Natural killer cell (primary cell): ENCODE measurements around the gene CHRD. TPM values are rescaled to one million over a fixed set of nuclear protein-coding genes. Genes with fewer than 3 reads are reported as not detected.

Source experiments
- ATAC-seq, 3 donors: fragments of 150-1000 bp in 2 of 3; fragments of 200-7000 bp in 1 of 3; cut with Tn5 transposase; 1 replicate in 1 of 3; 2 replicates in 2 of 3; pipeline ENCODE4 v1.10.0; 2021; ENCODE audit warnings: mild to moderate bottlenecking in 2 of 3, moderate library complexity in 2 of 3
- DNase-seq, 2 donors: peaks; one replicate each; pipeline versions ENCODE4 v3.0.0 to v3.0.0-alpha.2; 2013 to 2021; ENCODE audit warnings: mixed read lengths in 1 of 2
- H3K27ac ChIP-seq: one replicate; pipeline ENCODE4 v1.5.1; 2013; ENCODE audit warnings: mild to moderate bottlenecking, low read length
- H3K27me3 ChIP-seq: one replicate; pipeline ENCODE4 v1.6.1; 2013; ENCODE audit warnings: low read length; ENCODE audit not compliant: control insufficient read depth, insufficient read depth
- H3K36me3 ChIP-seq: one replicate; pipeline ENCODE4 v1.6.1; 2013; ENCODE audit warnings: low read length; ENCODE audit not compliant: control insufficient read depth, insufficient read depth
- H3K4me1 ChIP-seq: one replicate; pipeline ENCODE4 v1.6.1; 2013; ENCODE audit warnings: low read length; ENCODE audit not compliant: control insufficient read depth, insufficient read depth
- H3K4me3 ChIP-seq: one replicate; pipeline ENCODE4 v1.5.1; 2013; ENCODE audit warnings: low read length
- H3K9me3 ChIP-seq: one replicate; pipeline ENCODE4 v1.6.1; 2013; ENCODE audit warnings: low read length; ENCODE audit not compliant: control insufficient read depth, insufficient read depth
- H3K27ac Mint-ChIP-seq, 2 donors: one replicate each; pipeline ENCODE4 v1.8.0; 2022; ENCODE audit warnings: mild to moderate bottlenecking in 2 of 2, mixed read lengths in 2 of 2, moderate library complexity in 1 of 2
- H3K27me3 Mint-ChIP-seq, 2 donors: one replicate each; pipeline ENCODE4 v1.8.0; 2022; ENCODE audit warnings: low read depth in 2 of 2, mixed read lengths in 2 of 2
- H3K36me3 Mint-ChIP-seq: one replicate; pipeline ENCODE4 v1.8.0; 2022; ENCODE audit warnings: mixed read lengths
- H3K4me1 Mint-ChIP-seq, 2 donors: one replicate each; pipeline ENCODE4 v1.8.0; 2022; ENCODE audit warnings: mixed read lengths in 2 of 2
- H3K4me3 Mint-ChIP-seq: one replicate; pipeline ENCODE4 v1.8.0; 2022; ENCODE audit warnings: mild to moderate bottlenecking, moderate library complexity, mixed read lengths
- H3K9me3 Mint-ChIP-seq, 2 donors: one replicate each; pipeline ENCODE4 v1.8.0; 2022; ENCODE audit warnings: mixed read lengths in 2 of 2
- CTCF ChIP-seq: fragments of 200-600 bp; IDR thresholded peaks from one replicate; pipeline ENCODE4 v1.8.0; 2022; ENCODE audit warnings: antibody characterized with exemption
- WGBS: methylation state at CpG from one replicate; pipeline ENCODE4 v1.1.7; 2013; ENCODE audit warnings: missing lambda C conversion rate; ENCODE audit not compliant: insufficient coverage; 5-methylcytosine and 5-hydroxymethylcytosine counted together
- intact Hi-C: fragments of 100-400 bp; cut with micrococcal nuclease; formaldehyde crosslinking; loops from one replicate; pipeline ENCODE4 v1.14.2; 2022
- total RNA-seq, 4 donors: library from RNA; stranded (reverse); fragments of 120-200 nt in 1 of 4; gene quantifications; one replicate each; pipeline versions ENCODE4 v1.2.3 to v1.2.4, GENCODE V29; 2013 to 2022

Gene CHRD
- total RNA-seq, 3 donors from 2014 or later (not counting 1 experiment from before 2014, with no cell fraction given) = 0.78 TPM; not detected in 2

GRCh38 chr3:184405075-184406030 lies 25.5 kb downstream of the CHRD start:
- DNase-seq (no peak), ATAC-seq (no peak)
- no peak overlapping the region for H3K4me3 Mint-ChIP-seq
- Histone ChIP-seq H3K27me3 (no peaks in the 10 kb centered on the region), H3K4me1 (no peaks in the 10 kb centered on the region), H3K36me3 (no peaks in the 10 kb centered on the region), H3K27ac (no peak overlapping the region), H3K9me3 (no peaks in the 10 kb centered on the region), H3K4me3 (no peak overlapping the region)
- intact Hi-C loops = no loop called here
- H3K36me3 Mint-ChIP-seq = no peaks in the 10 kb centered on the region
- peaks cover 6 to 12% of the 10 kb centered on the region in 2 donors for H3K27me3 Mint-ChIP-seq
- TF ChIP-seq CTCF = no peak
- no peak overlapping the region for H3K27ac Mint-ChIP-seq
- H3K4me1 Mint-ChIP-seq = no peaks in the 10 kb centered on the region
- WGBS = 75% methylated on average over 18 of the region's 20 CpGs
- no peaks in the 10 kb centered on the region for H3K9me3 Mint-ChIP-seq

DNA sequence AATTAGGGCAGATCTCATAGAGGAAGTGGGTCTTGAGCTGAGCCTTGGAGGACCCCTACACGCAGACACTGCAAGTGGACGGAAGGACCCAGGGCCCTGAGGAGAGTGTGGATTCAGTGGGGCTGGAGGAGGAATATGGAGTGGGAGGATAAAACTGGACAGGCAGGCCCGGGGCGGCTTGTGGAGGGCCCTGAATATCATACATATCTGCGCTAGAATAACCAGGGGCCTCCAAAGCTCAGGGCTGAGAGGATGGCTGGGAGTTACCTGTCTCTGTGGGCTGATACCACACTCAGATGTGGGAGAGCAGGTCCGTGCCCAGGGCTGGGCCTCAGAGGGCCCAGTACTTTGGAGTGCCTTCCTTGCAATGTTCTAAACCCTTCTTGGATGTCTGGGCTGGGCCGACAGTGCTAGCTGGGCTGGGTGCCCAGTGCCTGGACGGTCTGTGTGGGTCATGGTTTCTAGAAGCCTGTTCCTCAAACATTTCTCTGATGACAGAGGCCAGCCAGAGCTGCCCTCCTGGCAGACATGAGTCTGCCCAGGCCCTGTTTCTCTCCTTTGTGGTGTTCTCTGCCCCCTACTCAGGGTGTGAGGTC lies 29.6 kb downstream of the CHRD start:
- Histone ChIP-seq H3K4me1 (no peaks in the 10 kb centered on the region), H3K27me3 (no peaks in the 10 kb centered on the region), H3K9me3 (no peaks in the 10 kb centered on the region), H3K27ac (no peak overlapping the region), H3K4me3 (no peak overlapping the region), H3K36me3 (no peaks in the 10 kb centered on the region)
- Mint-ChIP-seq H3K36me3 (no peaks in the 10 kb centered on the region), H3K4me1 (no peaks in the 10 kb centered on the region), H3K27me3 (peaks cover 0 to 14% of the 10 kb centered on the region in 2 donors), H3K9me3 (no peaks in the 10 kb centered on the region), H3K27ac (no peak overlapping the region), H3K4me3 (no peak overlapping the region)
- TF ChIP-seq CTCF = no peak
- intact Hi-C loops = no loop called here
- 89% methylated on average over 8 of the region's 8 CpGs for WGBS
- DNase-seq (no peak), ATAC-seq (no peak)

GRCh38 chr3:184409946-184410500 lies 30.2 kb downstream of the CHRD start:
- no peaks in the 10 kb centered on the region for H3K4me1 ChIP-seq
- H3K4me3 Mint-ChIP-seq = no peak overlapping the region
- no peaks in the 10 kb centered on the region for H3K36me3 Mint-ChIP-seq
- 71% methylated on average over 11 of the region's 12 CpGs for WGBS
- TF ChIP-seq CTCF = no peak
- no peak overlapping the region for H3K27ac Mint-ChIP-seq
- H3K36me3 ChIP-seq = no peaks in the 10 kb centered on the region
- no peak overlapping the region for H3K27ac ChIP-seq
- no peaks in the 10 kb centered on the region for H3K27me3 ChIP-seq
- H3K9me3 Mint-ChIP-seq = no peaks in the 10 kb centered on the region
- DNase-seq (no peak), ATAC-seq (no peak)
- no peaks in the 10 kb centered on the region for H3K9me3 ChIP-seq
- no peak overlapping the region for H3K4me3 ChIP-seq
- peaks cover 0 to 14% of the 10 kb centered on the region in 2 donors for H3K27me3 Mint-ChIP-seq
- no peaks in the 10 kb centered on the region for H3K4me1 Mint-ChIP-seq
- intact Hi-C loops = loop anchor here (10.0 kb wide), 1 partner anchor 135 kb away; no protein-coding TSS in a partner anchor
